ENCODE results near the gene UACA. TPM values are rescaled to one million over a fixed set of nuclear protein-coding genes. Genes with fewer than 3 reads are reported as not detected.
"Not testable (repeated sequence)": the region's sequence is repeated elsewhere in the genome, so short reads cannot be mapped to it uniquely, and the experiment has no call there.

Gene UACA
- total and polyA plus RNA-seq, 2 experiments from 2014 or later: 64.0 to 135 TPM

- no peak overlapping the region for H3K4me3 ChIP-seq
Measured at GRCh38 chr15:70750203-70750869, 13.0 kb downstream of the UACA start.

GRCh38 chr15:70748281-70748747 is 15.0 kb downstream of the UACA start:
- peak; percentile 71 for DNase-seq
- no peak overlapping the region for H3K4me3 ChIP-seq
- H3K79me2 ChIP-seq (ENCODE audit: insufficient read depth): peaks cover 100% of the 10 kb centered on the region
- no peak overlapping the region for H2AFZ ChIP-seq
- H4K20me1 ChIP-seq (ENCODE audit: insufficient read depth): peaks cover 10% of the 10 kb centered on the region; the same call in 1 of the 2 replicates
- peak overlapping the region; percentile 11 for H3K4me2 ChIP-seq (ENCODE audit: unreplicated experiment)
- H3K9ac ChIP-seq: no peak overlapping the region; the same call in 1 of the 2 replicates
- no peaks in the 10 kb centered on the region for H3K9me2 ChIP-seq (ENCODE audit: insufficient read depth)
- peaks cover 34% of the 10 kb centered on the region for H3K4me1 ChIP-seq (ENCODE audit: insufficient read depth)
- no peaks in the 10 kb centered on the region for H3K27me3 ChIP-seq (replicated peaks; ENCODE audit: insufficient read depth)
- H3K27ac ChIP-seq: no peak overlapping the region
- H3K36me3 ChIP-seq (ENCODE audit: low read depth): peaks cover 6% of the 10 kb centered on the region; the same call in 1 of the 2 replicates
- H3K9me3 ChIP-seq (ENCODE audit: low read depth): no peaks in the 10 kb centered on the region
- WGBS, 2 experiments (ENCODE audit: low coverage in 1 of 2, low lambda C conversion rate in 2 of 2, missing lambda C conversion rate in 2 of 2): 23 to 33% methylated on average over 3 of the region's 3 CpGs
- in situ Hi-C loops (cut with MboI): no loop called here
- TF ChIP-seq EZH2phosphoT487 (IDR thresholded peaks at IDR 0.05; ENCODE audit: insufficient read depth, low read depth) (no peak), EZH2 (IDR thresholded peaks at IDR 0.05; ENCODE audit: insufficient read depth, poor library complexity, severe bottlenecking) (no peak)
- H3F3A ChIP-seq (ENCODE audit: insufficient read depth): peaks cover 22% of the 10 kb centered on the region; the same call in 1 of the 2 replicates

More at GRCh38 chr15:70750203-70750869, 13.0 kb downstream of the UACA start:
- Histone ChIP-seq H3K9me3 (ENCODE audit: low read depth) (no peaks in the 10 kb centered on the region), H3K9me2 (ENCODE audit: insufficient read depth) (no peaks in the 10 kb centered on the region), H3K9ac (no peak overlapping the region), H2AFZ (no peak overlapping the region), H3K27ac (no peak overlapping the region), H3K79me2 (ENCODE audit: insufficient read depth) (peaks cover 100% of the 10 kb centered on the region), H4K20me1 (ENCODE audit: insufficient read depth) (peaks cover 10% of the 10 kb centered on the region; the same call in 1 of the 2 replicates), H3K4me1 (ENCODE audit: insufficient read depth) (peaks cover 27% of the 10 kb centered on the region), H3F3A (ENCODE audit: insufficient read depth) (peaks cover 23% of the 10 kb centered on the region; the same call in 1 of the 2 replicates), H3K36me3 (ENCODE audit: low read depth) (peaks cover 6% of the 10 kb centered on the region; the same call in 1 of the 2 replicates), H3K4me2 (ENCODE audit: unreplicated experiment) (no peak overlapping the region), H3K27me3 (replicated peaks; ENCODE audit: insufficient read depth) (no peaks in the 10 kb centered on the region)
- in situ Hi-C loops (cut with MboI): no loop called here
- TF ChIP-seq EZH2 (IDR thresholded peaks at IDR 0.05; ENCODE audit: insufficient read depth, poor library complexity, severe bottlenecking): no peak
- no peak for TF ChIP-seq EZH2phosphoT487 (IDR thresholded peaks at IDR 0.05; ENCODE audit: insufficient read depth, low read depth)
- WGBS, 2 experiments (ENCODE audit: low coverage in 1 of 2, low lambda C conversion rate in 2 of 2, missing lambda C conversion rate in 2 of 2): 97 to 99% methylated on average over 8 of the region's 8 CpGs
- no peak for DNase-seq

- in situ Hi-C loops (cut with MboI); H2AFZ ChIP-seq; H3K4me3 ChIP-seq; H3K9me2 ChIP-seq (ENCODE audit: insufficient read depth); H3K9me3 ChIP-seq (ENCODE audit: low read depth); H3K36me3 ChIP-seq (ENCODE audit: low read depth); H4K20me1 ChIP-seq (ENCODE audit: insufficient read depth); H3K27ac ChIP-seq; H3K27me3 ChIP-seq (replicated peaks; ENCODE audit: insufficient read depth); H3K9ac ChIP-seq; H3K4me2 ChIP-seq (ENCODE audit: unreplicated experiment); DNase-seq: not testable (repeated sequence)
- Histone ChIP-seq H3F3A (ENCODE audit: insufficient read depth) (peaks cover 23% of the 10 kb centered on the region), H3K79me2 (ENCODE audit: insufficient read depth) (peaks cover 100% of the 10 kb centered on the region), H3K4me1 (ENCODE audit: insufficient read depth) (peaks cover 38% of the 10 kb centered on the region)
Measured at GRCh38 chr15:70746598-70746997, 16.8 kb downstream of the UACA start.

- peak; percentile 36 for DNase-seq
- Histone ChIP-seq H4K20me1 (ENCODE audit: insufficient read depth) (no peaks in the 10 kb centered on the region), H3K9ac (peak overlapping the region; percentile 51), H3K9me3 (ENCODE audit: low read depth) (no peaks in the 10 kb centered on the region), H3K27ac (peak overlapping the region; percentile 33), H2AFZ (peak overlapping the region; percentile 43), H3K79me2 (ENCODE audit: insufficient read depth) (peaks cover 98% of the 10 kb centered on the region), H3K27me3 (replicated peaks; ENCODE audit: insufficient read depth) (no peaks in the 10 kb centered on the region), H3F3A (ENCODE audit: insufficient read depth) (peaks cover 32% of the 10 kb centered on the region), H3K4me3 (peak overlapping the region; percentile 65), H3K9me2 (ENCODE audit: insufficient read depth) (no peaks in the 10 kb centered on the region), H3K36me3 (ENCODE audit: low read depth) (no peaks in the 10 kb centered on the region), H3K4me1 (ENCODE audit: insufficient read depth) (peaks cover 36% of the 10 kb centered on the region), H3K4me2 (ENCODE audit: unreplicated experiment) (peak overlapping the region; percentile 87)
- in situ Hi-C loops (cut with MboI): no loop called here
- 32 to 35% methylated on average over 3 of the region's 3 CpGs for WGBS, 2 experiments (ENCODE audit: low coverage in 1 of 2, low lambda C conversion rate in 2 of 2, missing lambda C conversion rate in 2 of 2)
- no peak for TF ChIP-seq EZH2 (IDR thresholded peaks at IDR 0.05; ENCODE audit: insufficient read depth, poor library complexity, severe bottlenecking)
- no peak for TF ChIP-seq EZH2phosphoT487 (IDR thresholded peaks at IDR 0.05; ENCODE audit: insufficient read depth, low read depth)
Measured at GRCh38 chr15:70742928-70743327, 20.4 kb downstream of the UACA start.

Data from GM23248 (cell line).